GM18505 (cell line): ENCODE results near the gene MPIG6B.

Experiments
- ATAC-seq: cut with Tn5 transposase; IDR thresholded peaks from one replicate; pipeline ENCODE4 v1.9.1; 2021; ENCODE audit not compliant: unreplicated experiment
- POLR2A ChIP-seq: IDR thresholded peaks from 4 replicates; pipeline ENCODE4 v1.6.1; 2011; ENCODE audit warnings: borderline replicate concordance; ENCODE audit not compliant: insufficient read depth, insufficient read length; ENCODE audit errors: extremely low read depth

The MPIG6B gene

DNA sequence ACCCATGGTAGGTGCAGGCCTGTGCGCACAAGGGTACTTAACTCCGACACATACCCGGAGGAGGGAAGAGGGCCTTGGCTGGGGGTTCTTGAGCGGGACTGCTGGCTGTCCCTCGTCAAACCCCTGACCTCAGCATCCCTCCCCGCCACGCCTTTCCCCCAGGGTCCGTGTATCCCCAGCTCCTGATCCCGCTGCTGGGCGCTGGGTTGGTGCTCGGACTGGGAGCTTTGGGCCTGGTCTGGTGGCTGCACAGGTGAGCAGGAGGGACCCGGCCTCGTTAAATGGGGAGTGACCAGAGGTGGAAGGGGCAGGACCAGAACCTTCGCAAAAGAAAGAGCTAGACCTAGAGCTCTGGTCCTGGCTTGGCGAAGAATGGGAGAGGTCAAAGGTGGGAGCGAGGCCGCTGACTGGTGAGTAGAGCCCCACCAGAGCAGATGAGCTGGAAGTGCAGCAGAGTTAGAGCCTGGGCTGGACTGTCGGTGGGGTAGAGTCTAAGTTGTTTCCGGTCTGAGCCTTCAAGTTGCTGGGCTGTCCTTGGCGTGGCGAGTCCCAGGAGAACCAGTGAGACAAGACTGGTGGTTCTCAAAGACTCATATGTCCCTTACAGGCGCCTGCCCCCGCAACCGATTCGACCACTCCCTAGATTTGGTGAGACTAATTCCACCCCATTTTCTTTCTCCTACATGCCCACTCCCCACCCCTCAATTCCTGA is 963 bp downstream of the MPIG6B start:
- TF ChIP-seq POLR2A, result no peak
- no peak for ATAC-seq

GRCh38 chr6:31725502-31726350 is 2.6 kb downstream of the MPIG6B start:
- TF ChIP-seq POLR2A, result no peak
- ATAC-seq, result no peak

- TF ChIP-seq POLR2A, result peak; percentile 51
- peak; percentile 7 for ATAC-seq
Observed at GRCh38 chr6:31727034-31727716, 4.0 kb downstream of the MPIG6B start.

GRCh38 chr6:31727717-31728671 is 4.8 kb downstream of the MPIG6B start:
- no peak for TF ChIP-seq POLR2A
- peak; percentile 57 for ATAC-seq

- no peak for TF ChIP-seq POLR2A
- no peak for ATAC-seq
Observed at GRCh38 chr6:31728767-31729514, 5.8 kb downstream of the MPIG6B start, which contains the start of gene DDAH2. Gene DDAH2 (minus strand): TSS chr6:31729299. CDS start chr6:31729161, 138 bp downstream.

- no peak for ATAC-seq
- TF ChIP-seq POLR2A, result no peak
Observed at GRCh38 chr6:31729515-31729978, 6.4 kb downstream of the MPIG6B start.

- TF ChIP-seq POLR2A, result peak; percentile 50
- no peak for ATAC-seq
Observed at GRCh38 chr6:31729979-31730630, 6.9 kb downstream of the MPIG6B start.

DNA sequence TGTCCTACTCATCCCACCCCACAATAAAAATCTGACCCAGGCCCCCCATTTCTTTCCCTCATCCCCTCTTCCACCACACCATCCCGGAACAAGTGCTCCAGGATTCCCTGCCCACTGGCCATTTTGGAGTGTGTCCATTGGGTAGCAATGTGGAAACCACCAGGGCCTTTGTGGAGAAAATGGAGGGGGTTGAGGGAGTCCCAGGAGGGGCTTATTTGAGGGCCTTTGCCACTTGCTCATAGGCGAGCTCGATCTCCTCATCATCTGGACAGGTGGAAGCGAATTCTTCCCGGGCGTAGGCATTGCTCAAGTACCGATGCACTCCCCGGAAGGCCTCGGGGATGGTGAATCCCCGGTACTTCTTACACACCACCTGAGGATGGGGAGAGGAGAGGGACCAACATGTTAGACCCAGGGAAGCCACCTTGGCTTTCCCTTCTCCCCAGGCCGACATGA is 7.5 kb downstream of the MPIG6B start:
- no peak for ATAC-seq
- no peak for TF ChIP-seq POLR2A

DNA sequence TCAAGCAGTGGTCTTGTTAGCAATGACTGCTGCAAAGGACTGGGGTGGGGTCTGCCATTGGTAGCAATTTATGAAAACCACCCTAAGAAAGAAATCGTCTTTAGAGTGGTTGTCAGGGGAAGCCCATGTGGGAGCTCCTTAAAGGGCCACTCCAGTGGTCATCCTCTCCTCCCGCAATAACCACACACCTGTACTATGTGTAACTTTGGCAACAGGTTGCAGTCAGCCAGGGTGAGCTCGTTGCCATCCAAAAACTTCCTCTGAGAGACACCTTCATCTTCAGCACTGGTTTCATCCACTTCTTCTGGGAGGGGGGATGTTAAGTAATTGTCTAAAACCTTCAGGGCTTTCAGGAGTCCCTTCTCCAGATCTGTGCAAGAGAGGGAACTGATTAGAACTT is 8.9 kb downstream of the MPIG6B start:
- TF ChIP-seq POLR2A, result no peak
- ATAC-seq, result no peak

GRCh38 chr6:31733734-31734133 is 10.6 kb downstream of the MPIG6B start:
- ATAC-seq, result no peak
- TF ChIP-seq POLR2A, result no peak

DNA sequence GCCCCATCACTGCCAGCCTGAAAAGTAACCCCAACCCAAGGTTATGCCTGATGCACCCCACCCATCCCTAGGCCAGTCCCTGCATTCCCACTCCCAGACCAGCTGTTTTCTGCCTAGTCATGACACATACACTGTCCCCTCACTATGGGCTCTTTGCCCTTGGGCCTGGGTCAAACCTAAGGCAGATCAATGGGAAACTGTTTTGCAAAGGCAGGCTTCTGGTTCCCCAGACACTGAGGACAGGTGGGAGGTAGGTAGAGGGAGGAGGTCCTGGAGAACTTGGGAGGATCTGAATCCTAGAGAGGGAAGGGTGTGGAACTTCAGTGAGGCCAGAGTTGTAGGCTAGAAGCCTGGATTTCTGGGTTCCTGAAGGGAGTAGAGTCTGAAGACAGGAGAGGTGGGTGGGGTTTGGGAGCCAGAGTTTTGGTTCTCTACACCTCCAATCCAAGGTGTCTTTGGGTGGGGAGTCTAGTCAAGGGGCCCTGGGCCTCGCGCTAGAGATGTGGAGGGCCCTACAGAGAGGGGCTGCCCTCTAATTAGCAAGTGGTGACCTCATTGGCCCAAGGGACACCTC is 11.2 kb downstream of the MPIG6B start:
- ATAC-seq, result no peak
- no peak for TF ChIP-seq POLR2A
